SK-N-MC (cell line): ENCODE results near the gene PHACTR3.

Source experiments
- EZH2 ChIP-seq: fragments of 200-600 bp; sonication (generic); IDR thresholded peaks from one replicate; pipeline ENCODE4 v1.6.1; 2017; ENCODE audit warnings: antibody characterized with exemption
- FOXP2 ChIP-seq: optimal IDR thresholded peaks from 2 replicates; pipeline ENCODE3; 2011; ENCODE audit warnings: mild to moderate bottlenecking, moderate library complexity; ENCODE audit not compliant: insufficient read depth; ENCODE audit errors: extremely low read length, control extremely low read depth
- POLR2AphosphoS5 ChIP-seq: IDR thresholded peaks from 2 replicates; pipeline ENCODE4 v1.6.1; 2012; ENCODE audit warnings: mild to moderate bottlenecking, low read depth, low read length, borderline replicate concordance

DNA sequence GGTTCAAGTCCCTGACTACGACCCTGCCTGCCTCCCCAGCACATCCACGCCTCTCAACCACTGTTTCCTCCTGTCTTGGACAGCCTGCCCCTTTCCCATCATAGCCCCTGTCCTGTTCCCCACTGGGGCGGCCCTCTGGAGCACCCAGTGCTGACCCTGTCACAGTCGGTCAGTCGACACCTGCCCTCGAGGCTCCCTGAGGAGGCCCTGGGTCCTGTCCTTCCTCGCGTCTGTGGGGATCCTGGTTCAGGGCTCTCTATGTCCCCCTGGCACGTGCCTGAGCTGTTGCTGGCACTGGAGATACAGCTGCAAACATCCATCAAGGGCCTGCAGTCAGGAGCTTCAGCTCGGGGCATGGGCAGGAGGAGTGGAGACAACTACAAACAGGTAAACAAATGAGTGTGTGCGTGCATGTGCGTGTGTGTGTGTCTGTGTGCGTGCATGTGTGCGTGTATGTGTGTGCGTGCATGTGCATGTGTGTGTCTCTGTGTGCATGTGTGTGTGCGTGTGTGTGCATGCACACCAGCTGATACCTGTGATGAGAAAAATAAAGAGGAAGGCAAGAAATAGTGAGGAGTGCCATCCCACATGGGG is 132.8 kb downstream of the PHACTR3 start:
- no peak for TF ChIP-seq EZH2
- no peak for TF ChIP-seq POLR2AphosphoS5
- TF ChIP-seq FOXP2: no peak
